Coronary artery (tissue), 2 donors: ENCODE measurements around the gene HAPLN3.

Experiments used
- DNase-seq: peaks from one replicate; pipeline ENCODE4 v3.0.0-alpha.2; 2017; ENCODE audit warnings: low spot score
- H3K27ac ChIP-seq, 2 donors: fragments of 200-600 bp; sonication (generic); one replicate each; pipeline ENCODE4 v1.5.1; 2016 to 2019
- H3K4me3 ChIP-seq: fragments of 200-600 bp; sonication (generic); 2 replicates; pipeline ENCODE4 v1.5.1; 2016; ENCODE audit warnings: mild to moderate bottlenecking, moderate library complexity
- TF ChIP-seq, protein P1 (sequence below): fragments of 200-600 bp; sonication (generic); IDR thresholded peaks from one replicate; pipeline ENCODE4 v1.5.1; 2019; ENCODE audit warnings: antibody characterized with exemption

HAPLN3 gene

GRCh38 chr15:88908123-88908522 lies 12.8 kb upstream of the HAPLN3 start:
- peak overlapping the region; percentile 97 for H3K4me3 ChIP-seq
- TF ChIP-seq, protein P1, sequence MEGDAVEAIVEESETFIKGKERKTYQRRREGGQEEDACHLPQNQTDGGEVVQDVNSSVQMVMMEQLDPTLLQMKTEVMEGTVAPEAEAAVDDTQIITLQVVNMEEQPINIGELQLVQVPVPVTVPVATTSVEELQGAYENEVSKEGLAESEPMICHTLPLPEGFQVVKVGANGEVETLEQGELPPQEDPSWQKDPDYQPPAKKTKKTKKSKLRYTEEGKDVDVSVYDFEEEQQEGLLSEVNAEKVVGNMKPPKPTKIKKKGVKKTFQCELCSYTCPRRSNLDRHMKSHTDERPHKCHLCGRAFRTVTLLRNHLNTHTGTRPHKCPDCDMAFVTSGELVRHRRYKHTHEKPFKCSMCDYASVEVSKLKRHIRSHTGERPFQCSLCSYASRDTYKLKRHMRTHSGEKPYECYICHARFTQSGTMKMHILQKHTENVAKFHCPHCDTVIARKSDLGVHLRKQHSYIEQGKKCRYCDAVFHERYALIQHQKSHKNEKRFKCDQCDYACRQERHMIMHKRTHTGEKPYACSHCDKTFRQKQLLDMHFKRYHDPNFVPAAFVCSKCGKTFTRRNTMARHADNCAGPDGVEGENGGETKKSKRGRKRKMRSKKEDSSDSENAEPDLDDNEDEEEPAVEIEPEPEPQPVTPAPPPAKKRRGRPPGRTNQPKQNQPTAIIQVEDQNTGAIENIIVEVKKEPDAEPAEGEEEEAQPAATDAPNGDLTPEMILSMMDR: no peak
- DNase-seq: no peak
- peak overlapping the region; percentile 94 to 98 for H3K27ac ChIP-seq

DNA sequence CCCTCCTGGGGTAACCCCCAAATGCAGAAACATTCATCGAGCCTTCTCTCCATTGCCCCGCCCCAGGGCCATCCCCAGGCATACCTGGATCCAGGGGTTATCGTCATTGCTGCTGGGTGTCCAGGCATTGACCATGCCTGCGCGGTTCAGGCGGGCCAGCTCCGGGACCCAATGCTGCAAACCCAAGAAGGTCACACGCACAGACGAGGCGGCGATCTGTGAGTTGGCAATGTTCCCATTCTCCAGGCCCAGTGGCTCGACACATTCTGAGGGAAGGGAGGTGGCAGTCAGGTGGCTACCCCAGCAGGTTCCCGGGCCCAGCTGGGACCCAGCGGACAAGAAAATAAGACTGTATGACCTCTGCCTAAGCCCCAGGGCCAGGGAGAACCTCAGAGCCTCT lies 11.8 kb upstream of the HAPLN3 start:
- Histone ChIP-seq H3K4me3 (peak overlapping the region; percentile 97), H3K27ac (peak overlapping the region; percentile 94 to 98)
- TF ChIP-seq, protein P1: no peak
- no peak for DNase-seq

- Histone ChIP-seq H3K27ac (peak overlapping the region; percentile 94 to 98), H3K4me3 (peak overlapping the region; percentile 97)
- TF ChIP-seq, protein P1: no peak
- peak; percentile 67 for DNase-seq
Measured at GRCh38 chr15:88906551-88906950, 11.2 kb upstream of the HAPLN3 start.

DNA sequence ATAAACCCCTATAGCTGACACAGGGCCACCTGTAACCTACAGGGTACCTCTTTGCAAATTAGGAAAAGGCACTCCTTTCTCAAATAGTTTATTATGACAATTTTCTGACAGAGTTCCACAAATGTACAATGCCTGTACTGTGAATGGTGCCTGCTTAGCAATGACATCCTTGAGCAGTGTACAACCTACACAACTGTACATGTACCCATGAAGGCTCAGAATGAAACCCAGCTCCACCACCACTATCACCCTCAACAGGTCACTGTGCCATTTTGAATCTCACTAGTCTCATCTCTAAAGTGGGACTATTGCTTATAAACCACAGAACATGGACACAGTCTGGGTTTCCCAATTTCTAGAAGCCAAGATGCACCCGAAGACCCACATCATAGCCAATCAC lies 10.8 kb upstream of the HAPLN3 start:
- Histone ChIP-seq H3K27ac (peak overlapping the region; percentile 94 to 98), H3K4me3 (no peak overlapping the region)
- TF ChIP-seq, protein P1: no peak
- DNase-seq: no peak

DNA sequence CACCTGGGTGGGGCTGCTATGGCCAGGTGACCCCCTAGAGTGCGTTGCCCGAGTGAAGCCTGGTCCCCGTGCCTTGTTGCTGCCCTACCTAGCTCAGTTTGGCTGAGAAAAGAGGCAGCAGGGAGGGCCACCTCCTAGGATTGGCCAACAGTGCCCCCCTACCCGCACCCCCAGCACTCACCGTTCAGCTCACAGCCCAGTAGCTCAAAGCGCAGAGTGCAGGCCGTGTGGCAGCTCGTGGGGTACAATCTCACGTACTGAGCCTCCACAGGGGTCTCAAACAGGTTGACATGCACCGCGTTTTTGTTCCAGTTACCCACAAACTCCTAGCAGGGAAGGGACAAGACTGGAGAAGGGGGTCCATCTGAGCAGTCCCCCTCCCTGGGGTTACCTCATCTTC lies 10.2 kb upstream of the HAPLN3 start:
- TF ChIP-seq, protein P1: no peak
- H3K4me3 ChIP-seq: peak overlapping the region; percentile 42
- peak overlapping the region; percentile 94 to 98 for H3K27ac ChIP-seq
- DNase-seq: peak; percentile 64

- peak overlapping the region; percentile 94 to 98 for H3K27ac ChIP-seq
- DNase-seq: peak; percentile 87
- TF ChIP-seq, protein P1: peak; percentile 98
- H3K4me3 ChIP-seq: peak overlapping the region; percentile 42
Measured at GRCh38 chr15:88904624-88905327, 9.4 kb upstream of the HAPLN3 start.

DNA sequence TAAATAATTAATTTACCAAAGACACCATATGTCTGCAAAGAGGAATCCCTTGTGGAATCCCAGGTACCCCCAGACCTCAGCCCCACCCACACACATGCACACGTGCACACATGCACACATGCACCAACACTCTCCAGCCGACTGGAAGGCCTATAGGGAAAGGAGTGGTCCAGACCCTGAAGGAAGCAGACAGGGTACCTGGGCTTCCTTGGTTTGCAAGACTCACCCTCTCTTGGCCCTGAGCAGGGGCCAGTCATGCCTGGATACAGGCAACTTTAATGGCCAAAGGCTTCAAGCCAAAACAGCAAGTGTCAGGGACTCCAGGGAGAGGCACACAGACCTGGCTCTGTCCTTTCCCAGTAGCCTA lies 8.9 kb upstream of the HAPLN3 start:
- peak; percentile 60 for DNase-seq
- TF ChIP-seq, protein P1: no peak
- H3K27ac ChIP-seq: peak overlapping the region; percentile 94 to 98
- H3K4me3 ChIP-seq: no peak overlapping the region
